ENCODE measurements around the gene DUSP7.

GRCh38 chr3:52079958-52080357, 23.6 kb upstream of the DUSP7 start:
- no peak for TF ChIP-seq CTCF (IDR thresholded peaks at IDR 0.05)
- TF ChIP-seq SIN3A (IDR thresholded peaks at IDR 0.05; ENCODE audit: borderline replicate concordance, insufficient read depth, low read depth, low read length): no peak
- TF ChIP-seq POLR2AphosphoS5 (IDR thresholded peaks at IDR 0.05; ENCODE audit: low read depth, low read length): no peak
- TF ChIP-seq REST (IDR thresholded peaks at IDR 0.05; ENCODE audit: insufficient read depth in 1 of 2, low read depth in 2 of 2, low read length in 1 of 2): no peak
